Measurements from ENCODE around the gene NOD1. TPM values are rescaled to one million over a fixed set of nuclear protein-coding genes. Genes with fewer than 3 reads are reported as not detected.

The NOD1 gene
- total and polyA plus RNA-seq, 2 of the 8 experiments (the other 6 are each of a cell fraction or from before 2014, with no cell fraction given) = 3.8 to 6.5 TPM

GRCh38 chr7:30453016-30453415 is 25.6 kb downstream of the NOD1 start:
- Histone ChIP-seq H3K9ac (replicated peaks in 1 of 4; ENCODE audit: extremely low read depth in 1 of 4, low read depth in 3 of 4, low read length in 3 of 4) (no peak overlapping the region), H4K5ac (ENCODE audit: insufficient read length, low read depth, low read length) (no peak overlapping the region), H3K27ac (ENCODE audit: low read depth, low read length) (no peak overlapping the region), H3K9me3 (ENCODE audit: insufficient read depth in 2 of 2, low read depth in 1 of 2, low read length in 1 of 2) (no peaks in the 10 kb centered on the region), H3K4ac (replicated peaks; ENCODE audit: insufficient read length, low read depth, low read length) (no peak overlapping the region), H3K56ac (replicated peaks; ENCODE audit: insufficient read length, low read depth, low read length) (no peak overlapping the region), H3K79me2 (ENCODE audit: control insufficient read depth in 1 of 2, insufficient read depth in 2 of 2, low read length in 2 of 2) (no peaks in the 10 kb centered on the region), H2BK120ac (replicated peaks; ENCODE audit: low read depth, low read length) (no peak overlapping the region), H2BK15ac (ENCODE audit: low read length) (no peak overlapping the region), H2AK5ac (ENCODE audit: low read depth, low read length) (no peak overlapping the region), H2BK5ac (ENCODE audit: low read depth, low read length) (no peak overlapping the region), H3K23ac (ENCODE audit: insufficient read length) (no peak overlapping the region), H3K4me3 (ENCODE audit: extremely low read depth in 1 of 4, insufficient read depth in 2 of 4, low read depth in 3 of 4, low read length in 4 of 4) (no peak overlapping the region), H3K79me1 (ENCODE audit: low read depth, low read length) (0 out of 2 replicates have a peak, but pooled peaks cover 3% of the 10 kb centered on the region), H3K4me1 (replicated peaks in 1 of 4; ENCODE audit: control insufficient read depth in 3 of 4, insufficient read depth in 4 of 4, low read length in 3 of 4) (peaks cover 0 to 10% (median 3%) of the 10 kb centered on the region in 4 experiments; a peak in 4 of 7 replicates), H2AFZ (ENCODE audit: low read length) (no peak overlapping the region), H4K8ac (ENCODE audit: extremely low read depth, insufficient read depth, low read length) (no peak overlapping the region), H4K20me1 (replicated peaks in 1 of 2; ENCODE audit: control insufficient read depth in 1 of 2, insufficient read depth in 2 of 2, low read length in 2 of 2) (no peaks in the 10 kb centered on the region), H4K91ac (replicated peaks; ENCODE audit: insufficient read length, low read length) (no peak overlapping the region), H3K18ac (ENCODE audit: extremely low read depth, low read length) (no peak overlapping the region), H3K36me3 (ENCODE audit: control insufficient read depth in 2 of 4, insufficient read depth in 4 of 4, low read length in 3 of 4) (0 out of 8 replicates have a peak, but pooled peaks cover 0 to 2% (median 0%) of the 10 kb centered on the region in 4 experiments), H3K4me2 (ENCODE audit: insufficient read depth in 1 of 2, low read depth in 2 of 2, low read length in 2 of 2) (no peak overlapping the region), H3K23me2 (ENCODE audit: low read depth, low read length) (no peaks in the 10 kb centered on the region), H2BK20ac (ENCODE audit: low read length) (no peak overlapping the region; the same call in 1 of the 2 replicates), H3K27me3 (replicated peaks in 1 of 4; ENCODE audit: control insufficient read depth in 3 of 4, extremely low read depth in 1 of 4, insufficient read depth in 3 of 4, low read length in 3 of 4) (no peaks in the 10 kb centered on the region), H2BK12ac (ENCODE audit: low read depth, low read length) (no peak overlapping the region), H3K14ac (ENCODE audit: insufficient read length) (no peak overlapping the region)
- ChIA-PET CTCF (ENCODE audit: partially characterized antibody) (interaction anchor here (0.6 to 2.3 kb wide), 10 partner anchors 9 to 177 kb away, joined by 3 to 7 read pairs (median 4); no protein-coding TSS in a partner anchor), POLR2A (ENCODE audit: partially characterized antibody) (interaction anchor here (0.6 kb wide), 1 partner anchor 16 kb away, joined by 3 read pairs; no protein-coding TSS in a partner anchor)
- FAIRE-seq (no peak), DNase-seq (ENCODE audit: low read depth in 1 of 2, low spot score in 2 of 2) (no peak)
- WGBS, 2 experiments (ENCODE audit: extremely low coverage in 1 of 2, insufficient coverage in 1 of 2, insufficient read length in 1 of 2, insufficient replicate concordance in 2 of 2, low coverage in 1 of 2, low lambda C conversion rate in 2 of 2, missing lambda C conversion rate in 1 of 2) = 89% methylated on average over 8 of the region's 8 CpGs; no CpG with 5 or more reads in 1 of the 2 experiments
- no peak for TF ChIP-seq BCL11A (IDR thresholded peaks at IDR 0.05; ENCODE audit: low read depth in 2 of 2, low read length in 2 of 2)

All from H1 (cell line).